Suprapubic skin (tissue), 4 donors: Measurements from ENCODE around the gene RFC5. TPM values are rescaled to one million over a fixed set of nuclear protein-coding genes. Genes with fewer than 3 reads are reported as not detected.

Source experiments
- DNase-seq, 2 donors: peaks; one replicate each; pipeline ENCODE4 v3.0.0-alpha.2; 2019; ENCODE audit warnings: low spot score in 2 of 2
- H3K27ac ChIP-seq: fragments of 200-600 bp; sonication (generic); one replicate; pipeline ENCODE4 v1.5.1; 2019
- H3K27me3 ChIP-seq: fragments of 200-600 bp; sonication (generic); one replicate; pipeline ENCODE4 v1.5.1; 2019
- H3K36me3 ChIP-seq: fragments of 200-600 bp; sonication (generic); one replicate; pipeline ENCODE4 v1.5.1; 2019
- H3K4me1 ChIP-seq: fragments of 200-600 bp; sonication (generic); one replicate; pipeline ENCODE4 v1.5.1; 2019
- H3K4me3 ChIP-seq: fragments of 200-600 bp; sonication (generic); one replicate; pipeline ENCODE4 v1.5.1; 2019; ENCODE audit warnings: mild to moderate bottlenecking
- H3K9me3 ChIP-seq: fragments of 200-600 bp; sonication (generic); one replicate; pipeline ENCODE4 v1.5.1; 2019
- CTCF ChIP-seq, 2 donors: fragments of 200-600 bp in 1 of 2; fragments of 450-650 bp in 1 of 2; sonication (generic) in 1 of 2; IDR thresholded peaks; one replicate each; pipeline ENCODE4 v1.5.1; 2016 to 2019; ENCODE audit warnings: antibody characterized with exemption in 2 of 2, mild to moderate bottlenecking in 1 of 2, moderate library complexity in 1 of 2
- EP300 ChIP-seq: sonication (generic); formaldehyde crosslinking; IDR thresholded peaks from one replicate; pipeline ENCODE4 v1.6.1; 2017; ENCODE audit warnings: antibody characterized with exemption
- POLR2A ChIP-seq, 2 donors: fragments of 450-650 bp; IDR thresholded peaks; one replicate each; pipeline ENCODE4 v1.6.1; 2017; ENCODE audit warnings: antibody characterized with exemption in 2 of 2, mild to moderate bottlenecking in 2 of 2, moderate library complexity in 2 of 2
- POLR2AphosphoS5 ChIP-seq, 3 donors: sonication (generic); formaldehyde crosslinking; IDR thresholded peaks; one replicate each; pipeline ENCODE4 v1.6.1; 2017; ENCODE audit warnings: antibody characterized with exemption in 3 of 3
- WGBS: methylation state at CpG from one replicate; pipeline ENCODE4 v1.1.5; 2018; 5-methylcytosine and 5-hydroxymethylcytosine counted together
- total RNA-seq, 4 donors: library from RNA; depleted of rRNA; stranded (reverse); fragments of >200 nt; gene quantifications; one replicate each; pipeline ENCODE4 v1.1.0, GENCODE V29; 2016

Gene RFC5
- total RNA-seq, 4 donors from 2014 or later, result 9.0 to 14.0 (median 10.7) TPM

- no peak for DNase-seq
- no peaks in the 10 kb centered on the region for H3K4me1 ChIP-seq
- H3K27ac ChIP-seq, result no peak overlapping the region
- H3K4me3 ChIP-seq, result no peak overlapping the region
- peaks cover 80% of the 10 kb centered on the region for H3K36me3 ChIP-seq
- H3K27me3 ChIP-seq, result no peaks in the 10 kb centered on the region
- H3K9me3 ChIP-seq, result no peaks in the 10 kb centered on the region
- TF ChIP-seq POLR2AphosphoS5 (IDR thresholded peaks at IDR 0.05) (no peak), EP300 (no peak), POLR2A (IDR thresholded peaks at IDR 0.05) (no peak), CTCF (IDR thresholded peaks at IDR 0.05) (no peak)
- 91% methylated on average over 4 of the region's 4 CpGs for WGBS
These were observed 25.6 kb downstream of the RFC5 start for GRCh38 chr12:118042091-118042490.

GRCh38 chr12:118044075-118044474, 27.6 kb downstream of the RFC5 start:
- no peaks in the 10 kb centered on the region for H3K4me1 ChIP-seq
- TF ChIP-seq CTCF (IDR thresholded peaks at IDR 0.05) (no peak), POLR2AphosphoS5 (IDR thresholded peaks at IDR 0.05) (no peak), POLR2A (IDR thresholded peaks at IDR 0.05) (no peak), EP300 (no peak)
- H3K4me3 ChIP-seq, result no peak overlapping the region
- DNase-seq, result no peak
- H3K36me3 ChIP-seq, result peaks cover 74% of the 10 kb centered on the region
- H3K27ac ChIP-seq, result no peak overlapping the region
- no peaks in the 10 kb centered on the region for H3K27me3 ChIP-seq
- H3K9me3 ChIP-seq, result no peaks in the 10 kb centered on the region
- 84% methylated on average over 2 of the region's 2 CpGs for WGBS

GRCh38 chr12:118044577-118044976, 28.1 kb downstream of the RFC5 start:
- Histone ChIP-seq H3K4me1 (no peaks in the 10 kb centered on the region), H3K36me3 (peaks cover 74% of the 10 kb centered on the region), H3K9me3 (no peaks in the 10 kb centered on the region), H3K27ac (no peak overlapping the region), H3K27me3 (no peaks in the 10 kb centered on the region), H3K4me3 (no peak overlapping the region)
- DNase-seq, result no peak
- WGBS, result 97% methylated on average over 8 of the region's 8 CpGs
- no peak for TF ChIP-seq POLR2A (IDR thresholded peaks at IDR 0.05)
- TF ChIP-seq POLR2AphosphoS5 (IDR thresholded peaks at IDR 0.05), result no peak
- no peak for TF ChIP-seq EP300
- TF ChIP-seq CTCF (IDR thresholded peaks at IDR 0.05), result no peak

- Histone ChIP-seq H3K27me3 (no peaks in the 10 kb centered on the region), H3K9me3 (no peaks in the 10 kb centered on the region), H3K4me1 (no peaks in the 10 kb centered on the region), H3K4me3 (no peak overlapping the region), H3K27ac (no peak overlapping the region), H3K36me3 (peaks cover 72% of the 10 kb centered on the region)
- TF ChIP-seq POLR2AphosphoS5 (IDR thresholded peaks at IDR 0.05) (no peak), CTCF (IDR thresholded peaks at IDR 0.05) (no peak), EP300 (no peak), POLR2A (IDR thresholded peaks at IDR 0.05) (no peak)
- 96% methylated on average over 4 of the region's 4 CpGs for WGBS
- no peak for DNase-seq
These were observed 29.9 kb downstream of the RFC5 start for GRCh38 chr12:118046430-118046829.

- Histone ChIP-seq H3K27ac (no peak overlapping the region), H3K9me3 (no peaks in the 10 kb centered on the region), H3K36me3 (peaks cover 39% of the 10 kb centered on the region), H3K27me3 (no peaks in the 10 kb centered on the region), H3K4me1 (peaks cover 26% of the 10 kb centered on the region), H3K4me3 (no peak overlapping the region)
- WGBS, result 89% methylated on average over 12 of the region's 12 CpGs
- no peak for DNase-seq
- no peak for TF ChIP-seq POLR2AphosphoS5 (IDR thresholded peaks at IDR 0.05)
- TF ChIP-seq CTCF (IDR thresholded peaks at IDR 0.05), result no peak
- no peak for TF ChIP-seq POLR2A (IDR thresholded peaks at IDR 0.05)
- no peak for TF ChIP-seq EP300
These were observed 34.7 kb downstream of the RFC5 start for GRCh38 chr12:118050972-118051910.
